ENCODE data around the gene CFAP299.

The CFAP299 gene

GRCh38 chr4:80839792-80840191 is 504.3 kb downstream of the CFAP299 start:
- H3K4me1 Mint-ChIP-seq, result no peaks in the 10 kb centered on the region
- H3K4me3 Mint-ChIP-seq, result no peak overlapping the region
- ATAC-seq, result no peak
- H3K27ac Mint-ChIP-seq, result no peak overlapping the region
- H3K9me3 Mint-ChIP-seq, result peaks cover 7% of the 10 kb centered on the region
- no peaks in the 10 kb centered on the region for H3K36me3 Mint-ChIP-seq
- H3K27me3 Mint-ChIP-seq, result no peaks in the 10 kb centered on the region

DNA sequence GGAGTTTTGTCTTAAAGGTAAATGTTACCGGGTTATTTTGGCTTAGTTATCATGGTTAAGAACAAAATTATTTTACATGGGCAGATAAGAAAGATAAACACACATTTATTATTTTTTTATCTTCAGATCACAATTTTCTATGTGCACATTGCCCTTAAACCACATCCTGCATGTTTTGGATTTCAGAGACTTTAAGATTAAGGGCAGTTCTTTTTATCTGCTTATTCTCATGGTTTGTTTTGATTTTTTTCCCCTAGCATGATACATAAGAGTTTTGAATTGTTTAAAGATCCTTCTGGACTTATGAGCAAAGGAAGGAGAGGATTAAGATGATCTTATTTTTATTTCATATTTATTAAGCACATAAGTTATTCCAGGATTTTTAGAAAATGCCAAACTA is 504.9 kb downstream of the CFAP299 start:
- Mint-ChIP-seq H3K36me3 (no peaks in the 10 kb centered on the region), H3K4me1 (no peaks in the 10 kb centered on the region), H3K27me3 (no peaks in the 10 kb centered on the region), H3K4me3 (no peak overlapping the region), H3K9me3 (peaks cover 12% of the 10 kb centered on the region), H3K27ac (no peak overlapping the region)
- no peak for ATAC-seq

DNA sequence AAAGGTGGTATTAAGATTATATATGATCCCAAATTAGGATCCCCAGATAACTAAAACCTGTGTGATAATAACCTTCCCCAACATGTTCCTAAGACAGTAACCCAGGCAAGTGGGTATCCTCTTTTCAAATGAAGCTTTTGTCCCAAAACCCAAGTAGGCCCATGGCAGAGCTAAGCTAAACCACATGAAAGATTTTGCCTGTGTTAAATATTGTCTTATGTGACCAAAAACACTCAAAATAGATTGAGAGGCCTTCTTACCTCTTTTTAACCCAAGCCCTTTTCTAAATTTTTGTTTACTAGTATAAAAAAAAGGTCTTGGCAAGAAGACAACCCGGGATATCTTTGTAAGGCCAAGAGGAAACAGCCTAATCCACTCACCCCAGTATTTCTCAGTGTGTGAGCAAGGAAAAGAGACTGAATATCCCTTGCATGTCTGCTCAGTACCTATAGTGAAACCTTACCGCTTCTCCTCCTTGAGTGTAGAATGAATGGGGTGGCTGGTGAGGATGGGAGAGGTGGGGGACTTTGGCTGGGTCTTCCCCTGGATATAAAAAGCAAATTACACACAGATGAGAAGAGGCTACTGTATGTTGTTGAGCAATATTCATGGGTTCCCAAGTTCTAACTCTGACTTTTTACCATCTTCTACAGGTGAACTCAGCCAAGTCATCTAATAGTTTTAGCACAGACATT is 506.2 kb downstream of the CFAP299 start:
- Mint-ChIP-seq H3K4me1 (no peaks in the 10 kb centered on the region), H3K27me3 (no peaks in the 10 kb centered on the region)

DNA sequence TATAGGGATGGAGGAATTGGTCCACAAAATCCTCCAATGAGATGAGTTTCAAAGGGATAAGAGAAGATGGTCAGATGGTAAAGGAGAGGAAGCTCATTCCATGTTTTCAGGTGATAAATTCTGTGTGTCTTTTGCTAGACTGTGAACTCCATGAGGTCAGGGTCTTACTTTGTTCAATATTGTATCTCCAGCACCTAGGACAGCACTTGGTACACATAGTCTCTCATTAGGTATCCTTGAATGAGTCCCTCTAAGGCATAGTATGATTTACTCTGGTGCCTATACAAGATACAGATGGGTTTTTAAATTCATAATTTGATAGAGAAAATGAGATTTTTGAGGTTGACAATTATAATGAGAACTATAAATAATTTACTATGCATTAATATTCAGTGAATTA is 510.7 kb downstream of the CFAP299 start:
- ATAC-seq, result no peak
- peaks cover 8% of the 10 kb centered on the region for H3K9me3 Mint-ChIP-seq
- no peak overlapping the region for H3K4me3 Mint-ChIP-seq
- no peaks in the 10 kb centered on the region for H3K27me3 Mint-ChIP-seq
- H3K36me3 Mint-ChIP-seq, result no peaks in the 10 kb centered on the region
- no peak overlapping the region for H3K27ac Mint-ChIP-seq
- no peaks in the 10 kb centered on the region for H3K4me1 Mint-ChIP-seq

More for the DNA sequence above, 506.2 kb downstream of the CFAP299 start:
- H3K27ac Mint-ChIP-seq, result no peak overlapping the region
- no peak overlapping the region for H3K4me3 Mint-ChIP-seq
- ATAC-seq, result no peak
- H3K9me3 Mint-ChIP-seq, result peaks cover 13% of the 10 kb centered on the region
- no peaks in the 10 kb centered on the region for H3K36me3 Mint-ChIP-seq

DNA sequence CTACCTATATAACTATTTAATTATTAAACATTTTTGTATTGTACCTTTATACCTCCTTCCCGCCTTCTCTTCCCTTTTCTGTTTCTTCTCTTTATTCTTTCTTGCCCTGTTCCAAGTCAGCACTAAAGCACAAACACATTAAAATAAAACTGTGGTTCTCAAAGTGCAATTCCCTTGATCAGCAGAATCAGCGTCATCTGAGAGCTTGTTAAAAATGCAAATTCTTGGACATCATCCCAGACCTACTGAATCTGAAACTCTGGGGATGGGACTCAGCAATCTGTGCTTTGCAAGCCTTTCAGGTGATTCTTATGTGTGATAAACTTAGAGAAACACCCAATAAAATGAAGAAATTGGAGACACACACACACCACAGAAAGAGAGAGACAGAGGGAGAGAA is 516.5 kb downstream of the CFAP299 start:
- no peak for ATAC-seq
- Mint-ChIP-seq H3K4me1 (no peaks in the 10 kb centered on the region), H3K36me3 (no peaks in the 10 kb centered on the region), H3K27ac (no peak overlapping the region), H3K27me3 (no peaks in the 10 kb centered on the region), H3K4me3 (no peak overlapping the region), H3K9me3 (peaks cover 2% of the 10 kb centered on the region)

DNA sequence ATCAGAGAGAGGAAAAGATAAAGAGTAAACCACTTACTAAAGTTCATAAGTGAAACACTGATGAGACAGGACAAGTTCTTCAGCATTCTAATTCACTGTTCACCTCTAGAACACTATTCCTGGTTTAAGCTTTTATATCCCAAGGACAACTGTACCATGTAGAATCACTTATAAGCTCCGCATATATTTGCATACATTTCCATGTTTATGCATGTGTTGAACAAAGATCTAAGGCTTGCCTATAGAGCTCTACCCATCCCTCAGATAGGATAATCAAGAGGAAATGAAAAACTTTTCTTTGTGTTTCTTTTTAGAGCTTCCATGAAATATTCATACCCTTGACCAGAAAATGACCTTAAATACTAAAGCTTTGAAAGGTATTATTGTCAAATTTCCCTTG is 538.0 kb downstream of the CFAP299 start:
- Mint-ChIP-seq H3K9me3 (peaks cover 2% of the 10 kb centered on the region), H3K27me3 (no peaks in the 10 kb centered on the region), H3K36me3 (no peaks in the 10 kb centered on the region), H3K4me1 (peaks cover 21% of the 10 kb centered on the region), H3K27ac (no peak overlapping the region), H3K4me3 (no peak overlapping the region)
- no peak for ATAC-seq

DNA sequence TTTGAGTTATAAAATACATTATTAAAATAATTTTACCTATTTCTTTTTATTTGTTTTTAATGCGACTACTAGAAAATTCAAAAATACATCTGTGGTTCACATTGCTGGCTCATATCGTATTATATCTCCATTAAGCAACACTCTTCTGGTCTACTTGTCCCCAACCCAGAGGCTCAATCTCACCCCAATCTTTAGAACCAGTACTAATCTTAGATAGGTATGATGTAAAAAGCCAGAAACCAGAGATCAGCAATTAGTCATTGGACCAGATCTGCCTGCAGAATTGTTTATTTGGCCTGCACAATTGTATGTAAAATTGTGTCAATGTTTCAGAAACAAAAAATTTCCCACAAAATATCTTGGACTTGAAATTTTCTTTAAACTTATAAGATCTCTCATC is 539.4 kb downstream of the CFAP299 start:
- H3K27ac Mint-ChIP-seq, result peak overlapping the region; percentile 10
- ATAC-seq, result no peak

GRCh38 chr4:80875642-80876041 is 540.1 kb downstream of the CFAP299 start:
- Mint-ChIP-seq H3K27me3 (no peaks in the 10 kb centered on the region), H3K4me3 (peak overlapping the region; percentile 13), H3K27ac (peak overlapping the region; percentile 10), H3K4me1 (peaks cover 21% of the 10 kb centered on the region), H3K36me3 (no peaks in the 10 kb centered on the region), H3K9me3 (peaks cover 2% of the 10 kb centered on the region)
- ATAC-seq, result peak; percentile 95

More for the DNA sequence above, 539.4 kb downstream of the CFAP299 start:
- Mint-ChIP-seq H3K4me1 (peaks cover 21% of the 10 kb centered on the region), H3K4me3 (no peak overlapping the region), H3K27me3 (no peaks in the 10 kb centered on the region), H3K36me3 (no peaks in the 10 kb centered on the region), H3K9me3 (peaks cover 2% of the 10 kb centered on the region)

- peaks cover 2% of the 10 kb centered on the region for H3K36me3 Mint-ChIP-seq
- H3K9me3 Mint-ChIP-seq, result peaks cover 3% of the 10 kb centered on the region
- no peak overlapping the region for H3K4me3 Mint-ChIP-seq
- ATAC-seq, result peak; percentile 88
- peaks cover 21% of the 10 kb centered on the region for H3K4me1 Mint-ChIP-seq
- H3K27me3 Mint-ChIP-seq, result no peaks in the 10 kb centered on the region
- H3K27ac Mint-ChIP-seq, result peak overlapping the region; percentile 76
These were observed 541.3 kb downstream of the CFAP299 start for GRCh38 chr4:80876810-80877209.

- ATAC-seq, result no peak
- peaks cover 7% of the 10 kb centered on the region for H3K36me3 Mint-ChIP-seq
- peaks cover 7% of the 10 kb centered on the region for H3K9me3 Mint-ChIP-seq
- no peaks in the 10 kb centered on the region for H3K27me3 Mint-ChIP-seq
- H3K27ac Mint-ChIP-seq, result no peak overlapping the region
- H3K4me1 Mint-ChIP-seq, result peaks cover 21% of the 10 kb centered on the region
- H3K4me3 Mint-ChIP-seq, result no peak overlapping the region
These were observed 542.7 kb downstream of the CFAP299 start for GRCh38 chr4:80878218-80878617.

DNA sequence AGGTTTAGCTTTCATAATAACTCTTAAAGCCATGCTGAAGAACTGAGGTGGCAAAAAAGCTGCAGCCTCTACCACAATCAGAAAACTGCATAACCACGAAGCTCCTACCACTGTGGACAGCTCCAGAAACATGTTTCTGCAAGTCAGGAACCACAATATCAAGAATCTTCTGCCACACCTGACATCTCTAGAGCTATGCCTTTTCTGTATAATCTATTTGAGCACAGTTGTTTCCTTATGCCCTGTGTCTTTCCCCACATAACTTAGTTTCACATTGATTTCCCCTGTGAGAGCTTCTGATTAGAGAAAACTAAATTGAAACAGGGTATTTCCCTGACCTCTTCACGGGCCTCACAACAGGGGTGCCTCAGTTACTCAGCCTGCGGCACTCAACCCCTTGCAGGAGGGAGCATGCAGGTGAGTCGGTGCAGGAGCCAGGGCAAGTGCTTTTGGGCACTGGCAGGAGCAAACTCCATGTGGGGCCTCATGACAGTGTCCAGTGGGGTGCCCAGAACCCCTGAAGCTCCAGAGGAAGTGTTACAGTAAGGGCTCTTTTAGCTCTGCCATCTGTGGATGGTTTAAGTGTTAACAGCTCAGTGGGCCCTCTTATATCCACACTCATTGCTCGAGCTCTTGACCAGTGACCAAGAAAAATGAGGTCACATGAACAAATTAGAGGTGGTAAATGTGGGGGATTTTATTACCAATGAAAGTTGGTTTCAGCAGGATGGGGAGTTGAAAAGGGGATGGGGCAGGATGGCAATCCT is 562.2 kb downstream of the CFAP299 start:
- no peaks in the 10 kb centered on the region for H3K36me3 Mint-ChIP-seq
- H3K4me1 Mint-ChIP-seq, result no peaks in the 10 kb centered on the region
- no peaks in the 10 kb centered on the region for H3K27me3 Mint-ChIP-seq
- peak; percentile 36 for ATAC-seq
- H3K27ac Mint-ChIP-seq, result no peak overlapping the region
- peaks cover 3% of the 10 kb centered on the region for H3K9me3 Mint-ChIP-seq
- H3K4me3 Mint-ChIP-seq, result no peak overlapping the region

DNA sequence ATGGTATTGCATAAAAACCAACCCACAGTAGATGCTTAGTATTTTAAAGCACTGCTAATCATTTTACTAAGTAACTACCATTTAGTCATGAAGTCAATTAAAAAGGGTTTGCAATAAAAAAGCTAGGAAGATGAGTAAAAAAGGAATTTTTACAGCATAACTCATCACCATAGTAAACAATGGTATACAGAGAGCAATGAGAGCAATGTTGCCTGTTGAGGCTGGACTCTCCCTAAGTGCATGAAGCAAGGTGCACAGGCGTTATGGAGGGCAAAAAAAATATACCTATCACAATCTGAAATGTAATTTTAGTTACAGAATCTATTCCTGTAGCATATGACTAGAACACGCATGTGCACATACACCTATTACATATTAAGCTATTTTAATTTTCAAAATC is 565.4 kb downstream of the CFAP299 start:
- Mint-ChIP-seq H3K9me3 (peaks cover 3% of the 10 kb centered on the region), H3K4me3 (no peak overlapping the region), H3K27ac (no peak overlapping the region), H3K36me3 (peaks cover 2% of the 10 kb centered on the region), H3K27me3 (no peaks in the 10 kb centered on the region), H3K4me1 (no peaks in the 10 kb centered on the region)
- no peak for ATAC-seq

DNA sequence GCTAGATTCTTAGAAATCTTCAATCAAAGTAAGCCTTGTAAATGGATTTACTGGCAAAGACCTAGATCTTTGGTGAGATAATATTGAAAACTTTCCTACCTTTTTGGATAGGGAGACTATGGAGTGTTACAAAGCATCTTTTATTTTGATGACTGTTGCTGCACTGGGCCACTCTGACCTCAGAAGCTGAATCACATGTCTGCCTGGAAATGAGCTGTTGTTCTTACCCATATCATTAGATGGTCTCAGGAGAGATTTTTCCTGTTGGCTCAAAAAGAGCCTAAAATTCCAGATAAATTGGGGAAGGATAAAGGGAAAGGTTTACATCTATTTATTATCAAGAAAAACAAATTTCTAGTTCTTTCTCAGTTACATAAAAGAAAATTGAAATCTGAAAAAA is 567.5 kb downstream of the CFAP299 start:
- Mint-ChIP-seq H3K27ac (no peak overlapping the region), H3K27me3 (no peaks in the 10 kb centered on the region), H3K4me3 (no peak overlapping the region), H3K36me3 (peaks cover 15% of the 10 kb centered on the region), H3K9me3 (peaks cover 16% of the 10 kb centered on the region), H3K4me1 (no peaks in the 10 kb centered on the region)
- ATAC-seq, result no peak

- peaks cover 13% of the 10 kb centered on the region for H3K4me1 Mint-ChIP-seq
- H3K4me3 Mint-ChIP-seq, result no peak overlapping the region
- peaks cover 18% of the 10 kb centered on the region for H3K9me3 Mint-ChIP-seq
- peaks cover 15% of the 10 kb centered on the region for H3K36me3 Mint-ChIP-seq
- ATAC-seq, result no peak
- no peaks in the 10 kb centered on the region for H3K27me3 Mint-ChIP-seq
- no peak overlapping the region for H3K27ac Mint-ChIP-seq
These were observed 574.4 kb downstream of the CFAP299 start for GRCh38 chr4:80909938-80910337.

GRCh38 chr4:80911458-80911857 is 575.9 kb downstream of the CFAP299 start:
- H3K4me1 Mint-ChIP-seq, result peaks cover 13% of the 10 kb centered on the region
- no peak overlapping the region for H3K4me3 Mint-ChIP-seq
- H3K36me3 Mint-ChIP-seq, result peaks cover 9% of the 10 kb centered on the region
- no peaks in the 10 kb centered on the region for H3K27me3 Mint-ChIP-seq
- H3K9me3 Mint-ChIP-seq, result peaks cover 11% of the 10 kb centered on the region
- ATAC-seq, result no peak
- H3K27ac Mint-ChIP-seq, result no peak overlapping the region

- Mint-ChIP-seq H3K9me3 (peaks cover 3% of the 10 kb centered on the region), H3K4me1 (peaks cover 13% of the 10 kb centered on the region), H3K36me3 (peaks cover 2% of the 10 kb centered on the region), H3K27ac (no peak overlapping the region), H3K27me3 (no peaks in the 10 kb centered on the region), H3K4me3 (no peak overlapping the region)
- ATAC-seq, result no peak
These were observed 576.8 kb downstream of the CFAP299 start for GRCh38 chr4:80912350-80912749.
